ENCODE measurements around the gene NDOR1.
"Not testable (repeated sequence)": the region's sequence is repeated elsewhere in the genome, so short reads cannot be mapped to it uniquely, and the experiment has no call there.

The NDOR1 gene

DNA sequence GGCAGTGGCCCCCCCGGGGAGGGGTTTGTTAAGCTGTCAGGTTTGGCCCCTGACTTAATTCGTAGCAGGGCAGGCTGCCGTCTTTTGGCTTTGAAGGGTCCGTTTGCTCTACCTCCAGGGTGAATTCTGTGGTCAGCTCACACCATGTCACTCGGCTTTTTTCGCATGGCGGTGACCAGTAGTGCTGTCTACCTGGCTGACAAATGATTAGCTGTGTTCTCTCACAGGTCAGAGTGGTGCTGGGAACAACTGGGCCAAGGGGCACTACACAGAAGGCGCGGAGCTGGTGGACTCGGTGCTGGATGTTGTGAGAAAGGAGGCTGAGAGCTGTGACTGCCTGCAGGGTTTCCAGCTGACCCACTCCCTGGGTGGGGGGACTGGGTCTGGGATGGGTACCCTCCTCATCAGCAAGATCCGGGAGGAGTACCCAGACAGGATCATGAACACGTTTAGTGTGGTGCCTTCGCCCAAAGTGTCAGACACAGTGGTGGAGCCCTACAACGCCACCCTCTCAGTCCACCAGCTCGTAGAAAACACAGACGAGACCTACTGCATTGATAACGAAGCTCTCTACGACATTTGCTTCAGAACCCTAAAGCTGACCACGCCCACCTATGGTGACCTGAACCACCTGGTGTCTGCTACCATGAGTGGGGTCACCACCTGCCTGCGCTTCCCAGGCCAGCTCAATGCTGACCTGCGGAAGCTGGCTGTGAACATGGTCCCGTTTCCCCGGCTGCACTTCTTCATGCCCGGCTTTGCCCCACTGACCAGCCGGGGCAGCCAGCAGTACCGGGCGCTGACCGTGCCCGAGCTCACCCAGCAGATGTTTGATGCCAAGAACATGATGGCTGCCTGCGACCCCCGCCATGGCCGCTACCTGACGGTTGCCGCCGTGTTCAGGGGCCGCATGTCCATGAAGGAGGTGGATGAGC lies 37.0 kb downstream of the NDOR1 start:
- CTCF ChIA-PET = interaction anchor here (0.8 to 1.6 kb wide), 5 partner anchors 12 to 54 kb away, joined by 3 to 8 read pairs (median 4); partner anchors contain the start of genes ANAPC2, NELFB and SSNA1
- H3K36me3 ChIP-seq (ENCODE audit: control insufficient read depth in 4 of 4, insufficient read depth in 4 of 4, low read length in 3 of 4) = peaks cover 0 to 24% (median 17%) of the 10 kb centered on the region in 4 experiments
- no peaks in the 10 kb centered on the region for H3K27me3 ChIP-seq (replicated peaks in 2 of 5; ENCODE audit: control insufficient read depth in 4 of 5, insufficient read depth in 5 of 5, low read length in 4 of 5)
- WGBS (ENCODE audit: insufficient coverage) = 91% methylated on average over 30 of the region's 36 CpGs
- peaks cover 3 to 49% (median 39%) of the 10 kb centered on the region in 4 experiments for H3K4me1 ChIP-seq (ENCODE audit: control extremely low read depth in 1 of 4, control insufficient read depth in 4 of 4, insufficient read depth in 4 of 4, low read length in 3 of 4)
- POLR2A ChIA-PET = interaction anchor here (1.4 kb wide), 1 partner anchor 13 kb away, joined by 6 read pairs; the partner anchor contains the start of gene NELFB
- H3K9me3 ChIP-seq (ENCODE audit: control extremely low read depth in 1 of 5, control insufficient read depth in 4 of 5, insufficient read depth in 2 of 5, low read depth in 1 of 5, low read length in 4 of 5) = no peaks in the 10 kb centered on the region
- peak overlapping the region; percentile 56 to 87 (median 78) for H3K4me3 ChIP-seq (ENCODE audit: control insufficient read depth in 1 of 7, extremely low read depth in 1 of 7, insufficient read depth in 4 of 7, low read depth in 2 of 7, low read length in 6 of 7)
- H3K27ac ChIP-seq (ENCODE audit: insufficient read depth in 1 of 2, low read depth in 1 of 2, low read length in 2 of 2, poor library complexity in 1 of 2, severe bottlenecking in 2 of 2) = peak overlapping the region; percentile 33 to 83
- DNase-seq = no peak

DNA sequence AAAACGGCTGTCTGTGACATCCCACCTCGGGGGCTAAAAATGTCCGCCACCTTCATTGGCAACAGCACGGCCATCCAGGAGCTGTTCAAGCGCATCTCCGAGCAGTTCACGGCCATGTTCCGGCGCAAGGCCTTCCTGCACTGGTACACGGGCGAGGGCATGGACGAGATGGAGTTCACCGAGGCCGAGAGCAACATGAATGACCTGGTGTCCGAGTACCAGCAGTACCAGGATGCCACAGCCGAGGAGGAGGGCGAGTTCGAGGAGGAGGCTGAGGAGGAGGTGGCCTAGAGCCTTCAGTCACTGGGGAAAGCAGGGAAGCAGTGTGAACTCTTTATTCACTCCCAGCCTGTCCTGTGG lies 37.7 kb downstream of the NDOR1 start:
- not testable (repeated sequence) for H3K27ac ChIP-seq (ENCODE audit: insufficient read depth in 1 of 2, low read depth in 1 of 2, low read length in 2 of 2, poor library complexity in 1 of 2, severe bottlenecking in 2 of 2); DNase-seq; H3K9me3 ChIP-seq (ENCODE audit: control extremely low read depth in 1 of 5, control insufficient read depth in 4 of 5, insufficient read depth in 2 of 5, low read depth in 1 of 5, low read length in 4 of 5); H3K27me3 ChIP-seq (replicated peaks in 2 of 5; ENCODE audit: control insufficient read depth in 4 of 5, insufficient read depth in 5 of 5, low read length in 4 of 5); H3K4me3 ChIP-seq (ENCODE audit: control insufficient read depth in 1 of 7, extremely low read depth in 1 of 7, insufficient read depth in 4 of 7, low read depth in 2 of 7, low read length in 6 of 7)
- H3K36me3 ChIP-seq (ENCODE audit: control insufficient read depth in 4 of 4, insufficient read depth in 4 of 4, low read length in 3 of 4) = peaks cover 0 to 24% (median 17%) of the 10 kb centered on the region in 4 experiments
- ChIA-PET CTCF (interaction anchor here (1.4 to 1.6 kb wide), 3 partner anchors 11 to 55 kb away, joined by 3 to 8 read pairs (median 4); partner anchors contain the start of genes ANAPC2, NELFB and SSNA1), POLR2A (interaction anchor here (1.4 kb wide), 1 partner anchor 12 kb away, joined by 6 read pairs; the partner anchor contains the start of gene NELFB)
- WGBS (ENCODE audit: insufficient coverage) = 98% methylated on average over 7 of the region's 18 CpGs
- peaks cover 3 to 42% (median 37%) of the 10 kb centered on the region in 4 experiments for H3K4me1 ChIP-seq (ENCODE audit: control extremely low read depth in 1 of 4, control insufficient read depth in 4 of 4, insufficient read depth in 4 of 4, low read length in 3 of 4)

DNA sequence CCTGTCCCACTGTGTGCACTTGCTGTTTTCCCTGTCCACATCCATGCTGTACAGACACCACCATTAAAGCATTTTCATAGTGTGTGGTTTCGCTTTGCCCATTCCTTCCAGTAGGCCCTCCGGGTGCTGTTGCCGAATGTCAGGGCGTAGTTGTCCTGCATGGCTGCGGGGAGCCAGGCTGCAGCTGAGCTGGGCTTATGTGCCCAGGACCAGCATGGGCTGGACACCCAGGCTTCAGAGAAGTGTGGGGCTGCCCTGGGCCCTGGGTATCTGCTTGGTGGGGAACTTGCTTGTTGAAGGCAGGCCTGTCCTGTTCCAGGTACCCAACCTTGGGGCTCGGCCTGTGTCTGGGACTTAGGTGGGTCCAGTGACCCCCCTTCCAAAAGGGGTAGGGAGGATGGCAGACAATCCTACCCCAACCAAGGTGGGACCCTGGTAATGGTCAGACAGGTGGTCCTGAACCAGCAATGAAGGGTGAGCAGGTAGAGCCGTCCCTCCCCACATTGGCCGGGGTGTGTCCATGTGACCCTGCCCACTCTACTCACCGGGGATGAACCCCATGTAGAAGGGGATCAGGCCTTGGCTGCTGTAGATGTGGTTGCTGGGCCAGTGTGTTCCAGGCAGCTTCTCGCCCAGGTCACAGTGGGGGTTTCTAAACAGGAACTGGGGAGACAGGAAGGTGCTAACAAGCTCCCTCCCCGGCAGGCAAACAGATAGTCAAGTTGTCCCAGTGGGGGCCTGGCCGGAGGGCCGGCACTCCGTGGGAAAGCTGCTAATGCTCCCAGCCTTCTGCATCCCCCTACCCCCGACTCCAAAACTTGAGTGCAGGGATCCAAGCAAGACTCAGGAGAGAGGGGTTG lies 38.4 kb downstream of the NDOR1 start:
- H3K27ac ChIP-seq (ENCODE audit: insufficient read depth in 1 of 2, low read depth in 1 of 2, low read length in 2 of 2, poor library complexity in 1 of 2, severe bottlenecking in 2 of 2) = no peak overlapping the region
- DNase-seq = peak in 1 of 3 donors; percentile 19
- no peaks in the 10 kb centered on the region for H3K9me3 ChIP-seq (ENCODE audit: control extremely low read depth in 1 of 5, control insufficient read depth in 4 of 5, insufficient read depth in 2 of 5, low read depth in 1 of 5, low read length in 4 of 5)
- H3K4me1 ChIP-seq (ENCODE audit: control extremely low read depth in 1 of 4, control insufficient read depth in 4 of 4, insufficient read depth in 4 of 4, low read length in 3 of 4) = peaks cover 3 to 36% (median 33%) of the 10 kb centered on the region in 4 experiments
- no peaks in the 10 kb centered on the region for H3K27me3 ChIP-seq (replicated peaks in 2 of 5; ENCODE audit: control insufficient read depth in 4 of 5, insufficient read depth in 5 of 5, low read length in 4 of 5)
- no peak overlapping the region for H3K4me3 ChIP-seq (ENCODE audit: control insufficient read depth in 1 of 7, extremely low read depth in 1 of 7, insufficient read depth in 4 of 7, low read depth in 2 of 7, low read length in 6 of 7)
- 91% methylated on average over 13 of the region's 15 CpGs for WGBS (ENCODE audit: insufficient coverage)
- POLR2A ChIA-PET = interaction anchor here (1.6 kb wide), 1 partner anchor 10 kb away, joined by 8 read pairs; the partner anchor contains the start of gene NELFB
- H3K36me3 ChIP-seq (ENCODE audit: control insufficient read depth in 4 of 4, insufficient read depth in 4 of 4, low read length in 3 of 4) = peaks cover 0 to 24% (median 17%) of the 10 kb centered on the region in 4 experiments
- CTCF ChIA-PET = interaction anchor here (0.6 to 2.4 kb wide), 4 partner anchors 10 to 221 kb away, joined by 3 to 10 read pairs (median 4); partner anchors contain the start of genes ANAPC2 and SSNA1

DNA sequence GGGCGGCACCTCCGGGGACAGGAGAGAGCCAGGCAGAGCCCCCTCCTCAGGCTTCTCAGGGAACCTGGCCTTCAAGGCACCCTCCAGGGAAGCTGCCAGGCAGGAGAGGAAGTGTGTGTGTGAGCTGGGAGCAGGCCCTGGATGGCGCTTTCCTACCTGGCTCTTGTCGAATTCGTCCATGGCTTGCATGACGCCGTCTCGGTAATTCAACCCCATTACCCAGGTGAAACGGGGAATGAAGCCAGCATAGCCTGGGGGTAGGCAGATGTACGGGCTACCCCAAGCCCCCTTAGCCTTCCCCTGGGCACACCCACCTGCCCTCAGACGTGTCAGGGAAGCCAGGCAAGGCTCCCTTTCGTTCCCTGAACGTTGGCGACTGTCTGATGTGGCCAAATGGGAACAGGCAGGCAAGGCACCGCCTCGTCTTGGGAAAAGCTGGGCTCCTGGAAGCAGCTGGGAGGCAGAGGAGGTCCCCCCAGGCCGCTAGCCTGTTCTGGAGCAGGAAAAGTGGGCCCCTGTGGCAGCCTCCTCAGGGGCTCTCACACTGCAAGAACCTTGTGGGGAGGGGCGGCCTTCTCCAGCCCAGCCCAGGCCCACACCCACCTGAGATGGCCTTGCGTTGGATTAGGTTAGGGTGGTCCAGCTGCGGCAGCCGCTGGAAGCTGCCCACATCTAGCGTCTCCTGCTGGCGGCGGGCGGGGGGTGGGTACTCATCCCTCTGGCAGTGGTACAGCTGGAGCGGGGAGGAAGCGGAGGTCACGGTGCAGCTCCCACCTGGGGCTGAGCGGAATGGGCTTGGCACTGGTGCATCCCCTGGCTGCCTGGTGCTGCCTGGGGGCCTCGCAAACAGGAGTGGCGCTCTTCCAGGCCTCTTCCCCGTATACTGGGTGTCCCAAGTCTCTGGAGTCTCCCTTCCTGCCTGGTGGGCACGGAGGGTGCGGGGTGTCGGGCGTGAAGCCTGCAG lies 39.3 kb downstream of the NDOR1 start:
- 92% methylated on average over 33 of the region's 36 CpGs for WGBS (ENCODE audit: insufficient coverage)
- Histone ChIP-seq H3K9me3 (ENCODE audit: control extremely low read depth in 1 of 5, control insufficient read depth in 4 of 5, insufficient read depth in 2 of 5, low read depth in 1 of 5, low read length in 4 of 5) (no peaks in the 10 kb centered on the region), H3K4me3 (ENCODE audit: control insufficient read depth in 1 of 7, extremely low read depth in 1 of 7, insufficient read depth in 4 of 7, low read depth in 2 of 7, low read length in 6 of 7) (no peak overlapping the region), H3K27ac (ENCODE audit: insufficient read depth in 1 of 2, low read depth in 1 of 2, low read length in 2 of 2, poor library complexity in 1 of 2, severe bottlenecking in 2 of 2) (no peak overlapping the region), H3K4me1 (ENCODE audit: control extremely low read depth in 1 of 4, control insufficient read depth in 4 of 4, insufficient read depth in 4 of 4, low read length in 3 of 4) (peaks cover 3 to 28% (median 26%) of the 10 kb centered on the region in 4 experiments), H3K27me3 (replicated peaks in 2 of 5; ENCODE audit: control insufficient read depth in 4 of 5, insufficient read depth in 5 of 5, low read length in 4 of 5) (no peaks in the 10 kb centered on the region), H3K36me3 (ENCODE audit: control insufficient read depth in 4 of 4, insufficient read depth in 4 of 4, low read length in 3 of 4) (peaks cover 0 to 24% (median 17%) of the 10 kb centered on the region in 4 experiments)
- CTCF ChIA-PET = interaction anchor here (0.6 to 2.4 kb wide), 3 partner anchors 9 to 220 kb away, joined by 3 to 10 read pairs (median 3); no protein-coding TSS in a partner anchor
- POLR2A ChIA-PET = interaction anchor here (1.6 kb wide), 1 partner anchor 9 kb away, joined by 8 read pairs; the partner anchor contains the start of gene NELFB
- no peak for DNase-seq

DNA sequence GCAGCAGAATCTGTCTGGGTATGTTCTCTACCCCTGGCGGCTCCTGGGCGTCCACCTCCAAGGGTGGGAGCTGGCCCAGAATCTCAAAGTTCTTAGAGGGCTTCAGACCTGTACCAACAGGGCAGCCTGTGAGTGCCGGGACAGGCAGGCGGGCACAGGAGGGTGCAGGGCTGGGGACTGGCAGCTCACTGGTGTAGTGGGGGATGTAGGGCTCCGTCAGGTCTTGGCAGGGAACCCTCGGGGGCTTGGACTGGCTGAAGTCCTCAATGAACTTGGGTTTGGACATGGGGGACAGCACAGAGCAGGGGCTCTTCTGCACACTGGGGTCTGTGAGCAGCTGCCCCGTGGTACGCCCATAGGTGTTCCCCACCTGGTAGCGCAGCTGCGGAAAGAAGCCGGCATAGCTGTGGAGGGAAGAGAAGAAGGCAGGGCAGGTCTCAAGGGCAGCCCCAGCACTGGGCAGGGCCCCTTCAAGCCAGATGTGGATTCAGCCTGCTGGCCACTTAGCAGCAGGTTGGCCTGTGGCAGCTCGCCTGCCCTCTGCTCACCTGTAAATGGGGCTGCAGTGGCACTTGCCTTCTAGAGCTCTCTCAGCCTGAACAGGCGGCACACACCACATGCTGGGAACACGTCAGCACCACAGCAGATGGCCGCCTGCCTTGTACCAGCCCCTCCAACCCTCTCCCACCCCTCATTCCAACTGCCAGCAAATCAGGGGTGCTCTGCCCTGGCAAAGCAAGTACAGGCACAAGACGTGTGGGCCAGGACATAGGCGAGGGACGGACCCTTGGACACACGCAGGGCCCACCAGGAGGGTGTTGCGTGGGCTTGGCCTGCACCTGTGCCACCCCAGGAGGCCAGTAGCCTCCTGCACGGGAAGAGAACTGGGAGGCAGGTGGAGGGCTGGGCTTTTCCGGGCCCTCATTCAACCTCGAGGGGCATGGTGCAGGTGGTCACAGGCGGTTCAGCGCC lies 40.2 kb downstream of the NDOR1 start:
- POLR2A ChIA-PET = interaction anchor here (1.6 kb wide), 1 partner anchor 8 kb away, joined by 8 read pairs; the partner anchor contains the start of gene NELFB

More for the DNA sequence above, 40.2 kb downstream of the NDOR1 start:
- no peak for DNase-seq
- WGBS (ENCODE audit: insufficient coverage) = 98% methylated on average over 23 of the region's 25 CpGs
- Histone ChIP-seq H3K4me1 (ENCODE audit: control extremely low read depth in 1 of 4, control insufficient read depth in 4 of 4, insufficient read depth in 4 of 4, low read length in 3 of 4) (peaks cover 3 to 27% (median 19%) of the 10 kb centered on the region in 4 experiments), H3K4me3 (ENCODE audit: control insufficient read depth in 1 of 7, extremely low read depth in 1 of 7, insufficient read depth in 4 of 7, low read depth in 2 of 7, low read length in 6 of 7) (no peak overlapping the region), H3K27me3 (replicated peaks in 2 of 5; ENCODE audit: control insufficient read depth in 4 of 5, insufficient read depth in 5 of 5, low read length in 4 of 5) (no peaks in the 10 kb centered on the region), H3K9me3 (ENCODE audit: control extremely low read depth in 1 of 5, control insufficient read depth in 4 of 5, insufficient read depth in 2 of 5, low read depth in 1 of 5, low read length in 4 of 5) (no peaks in the 10 kb centered on the region), H3K36me3 (ENCODE audit: control insufficient read depth in 4 of 4, insufficient read depth in 4 of 4, low read length in 3 of 4) (peaks cover 0 to 24% (median 17%) of the 10 kb centered on the region in 4 experiments), H3K27ac (ENCODE audit: insufficient read depth in 1 of 2, low read depth in 1 of 2, low read length in 2 of 2, poor library complexity in 1 of 2, severe bottlenecking in 2 of 2) (no peak overlapping the region)
- CTCF ChIA-PET = interaction anchor here (2.4 kb wide), 1 partner anchor 8 kb away, joined by 10 read pairs; no protein-coding TSS in a partner anchor

Measured in common myeloid progenitor, CD34-positive (primary cell).